Measurements from ENCODE around the gene MSH3.

The MSH3 gene

DNA sequence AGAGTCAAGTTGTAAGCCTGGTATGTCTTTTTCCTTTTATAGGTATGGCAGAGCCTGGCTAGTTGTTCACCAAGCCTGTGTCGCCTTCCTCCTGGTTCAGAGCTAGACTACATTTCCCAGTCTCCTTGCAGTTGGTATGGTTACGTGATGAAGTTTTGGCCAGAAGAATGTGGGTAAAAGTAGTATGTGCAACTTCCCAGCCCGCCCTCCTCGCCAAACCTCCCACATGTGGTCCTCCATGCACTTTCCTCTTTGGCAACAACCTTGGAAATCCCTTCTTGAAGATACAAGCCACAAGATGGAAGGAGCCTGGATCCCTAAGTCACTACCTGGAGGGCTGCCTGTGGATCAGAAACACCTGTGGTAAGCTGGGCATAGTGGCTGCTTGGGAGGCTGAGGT lies 36.0 kb upstream of the MSH3 start:
- H3K79me2 ChIP-seq (ENCODE audit: control insufficient read depth, low read length) = no peaks in the 10 kb centered on the region
- H3K4me1 ChIP-seq (ENCODE audit: control insufficient read depth, low read length) = no peaks in the 10 kb centered on the region
- no peaks in the 10 kb centered on the region for H3K9me2 ChIP-seq (replicated peaks; ENCODE audit: control insufficient read depth, low read length)
- no peaks in the 10 kb centered on the region for H3F3A ChIP-seq (ENCODE audit: control insufficient read depth, insufficient read depth)
- no peaks in the 10 kb centered on the region for H3K36me3 ChIP-seq (ENCODE audit: control insufficient read depth, low read length)
- no peaks in the 10 kb centered on the region for H3K27me3 ChIP-seq (ENCODE audit: control insufficient read depth, low read length)
- H3K9me3 ChIP-seq (ENCODE audit: control insufficient read depth, insufficient read depth, low read length) = no peaks in the 10 kb centered on the region
- H3K4me2 ChIP-seq (ENCODE audit: low read length) = no peak overlapping the region
- H4K20me1 ChIP-seq (ENCODE audit: control insufficient read depth, insufficient read depth, low read depth, low read length) = no peaks in the 10 kb centered on the region
- TF ChIP-seq, protein P1, sequence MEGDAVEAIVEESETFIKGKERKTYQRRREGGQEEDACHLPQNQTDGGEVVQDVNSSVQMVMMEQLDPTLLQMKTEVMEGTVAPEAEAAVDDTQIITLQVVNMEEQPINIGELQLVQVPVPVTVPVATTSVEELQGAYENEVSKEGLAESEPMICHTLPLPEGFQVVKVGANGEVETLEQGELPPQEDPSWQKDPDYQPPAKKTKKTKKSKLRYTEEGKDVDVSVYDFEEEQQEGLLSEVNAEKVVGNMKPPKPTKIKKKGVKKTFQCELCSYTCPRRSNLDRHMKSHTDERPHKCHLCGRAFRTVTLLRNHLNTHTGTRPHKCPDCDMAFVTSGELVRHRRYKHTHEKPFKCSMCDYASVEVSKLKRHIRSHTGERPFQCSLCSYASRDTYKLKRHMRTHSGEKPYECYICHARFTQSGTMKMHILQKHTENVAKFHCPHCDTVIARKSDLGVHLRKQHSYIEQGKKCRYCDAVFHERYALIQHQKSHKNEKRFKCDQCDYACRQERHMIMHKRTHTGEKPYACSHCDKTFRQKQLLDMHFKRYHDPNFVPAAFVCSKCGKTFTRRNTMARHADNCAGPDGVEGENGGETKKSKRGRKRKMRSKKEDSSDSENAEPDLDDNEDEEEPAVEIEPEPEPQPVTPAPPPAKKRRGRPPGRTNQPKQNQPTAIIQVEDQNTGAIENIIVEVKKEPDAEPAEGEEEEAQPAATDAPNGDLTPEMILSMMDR (IDR thresholded peaks at IDR 0.05; ENCODE audit: low read depth, low read length, poor library complexity, severe bottlenecking) = no peak
- TF ChIP-seq EZH2phosphoT487 (IDR thresholded peaks at IDR 0.05; ENCODE audit: borderline replicate concordance, low read length) = no peak
- no peak overlapping the region for H3K27ac ChIP-seq (ENCODE audit: low read depth, low read length)
- no peak overlapping the region for H3K4me3 ChIP-seq (ENCODE audit: low read length)

DNA sequence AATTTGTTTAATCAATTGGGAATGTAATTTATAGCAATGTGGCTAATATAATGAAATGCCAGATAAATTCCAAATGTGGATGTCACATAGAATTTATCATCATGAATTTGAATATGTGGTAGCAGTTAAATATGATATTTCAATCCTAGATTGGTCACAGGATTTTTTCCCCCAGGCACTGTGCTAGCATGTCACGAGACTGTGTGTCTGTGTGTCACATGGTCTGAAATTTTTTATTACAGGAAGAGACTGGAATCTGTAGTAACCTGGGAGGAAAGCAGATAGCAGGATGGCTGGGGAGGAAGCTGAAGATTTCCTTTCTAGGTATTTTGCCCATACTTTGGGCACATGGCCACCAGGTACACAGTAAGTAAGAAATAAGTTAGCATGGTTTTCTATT lies 35.4 kb upstream of the MSH3 start:
- no peak overlapping the region for H3K27ac ChIP-seq (ENCODE audit: low read depth, low read length)
- no peak for TF ChIP-seq EZH2phosphoT487 (IDR thresholded peaks at IDR 0.05; ENCODE audit: borderline replicate concordance, low read length)
- TF ChIP-seq, protein P1 (IDR thresholded peaks at IDR 0.05; ENCODE audit: low read depth, low read length, poor library complexity, severe bottlenecking) = no peak
- no peaks in the 10 kb centered on the region for H3K36me3 ChIP-seq (ENCODE audit: control insufficient read depth, low read length)
- no peaks in the 10 kb centered on the region for H3K79me2 ChIP-seq (ENCODE audit: control insufficient read depth, low read length)
- H4K20me1 ChIP-seq (ENCODE audit: control insufficient read depth, insufficient read depth, low read depth, low read length) = no peaks in the 10 kb centered on the region
- no peak overlapping the region for H3K4me2 ChIP-seq (ENCODE audit: low read length)
- H3K27me3 ChIP-seq (ENCODE audit: control insufficient read depth, low read length) = no peaks in the 10 kb centered on the region
- no peaks in the 10 kb centered on the region for H3K9me3 ChIP-seq (ENCODE audit: control insufficient read depth, insufficient read depth, low read length)
- no peaks in the 10 kb centered on the region for H3K4me1 ChIP-seq (ENCODE audit: control insufficient read depth, low read length)
- H3F3A ChIP-seq (ENCODE audit: control insufficient read depth, insufficient read depth) = no peaks in the 10 kb centered on the region
- H3K4me3 ChIP-seq (ENCODE audit: low read length) = no peak overlapping the region
- H3K9me2 ChIP-seq (replicated peaks; ENCODE audit: control insufficient read depth, low read length) = no peaks in the 10 kb centered on the region

DNA sequence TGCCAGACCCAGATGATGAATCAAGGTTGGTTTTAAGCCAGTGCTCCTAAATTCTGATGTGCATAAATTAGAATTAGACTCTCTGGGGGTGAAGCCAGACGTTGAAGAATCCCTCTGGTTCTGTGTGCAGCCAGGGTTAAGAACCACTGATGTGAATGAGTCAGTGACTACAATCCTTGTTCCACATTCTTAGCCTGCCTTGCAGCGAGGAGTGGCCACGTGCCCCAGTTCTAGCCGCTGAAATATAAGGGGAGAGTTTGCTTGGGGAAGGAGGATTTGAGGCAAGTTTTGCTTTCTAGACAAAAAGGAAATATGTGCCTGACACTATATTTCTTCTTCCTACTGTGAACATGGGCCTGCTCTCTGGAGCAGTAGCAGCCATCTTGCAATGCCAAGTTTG lies 34.2 kb upstream of the MSH3 start:
- TF ChIP-seq EZH2phosphoT487 (IDR thresholded peaks at IDR 0.05; ENCODE audit: borderline replicate concordance, low read length) = no peak
- H3K79me2 ChIP-seq (ENCODE audit: control insufficient read depth, low read length) = no peaks in the 10 kb centered on the region
- H3K4me1 ChIP-seq (ENCODE audit: control insufficient read depth, low read length) = no peaks in the 10 kb centered on the region
- no peaks in the 10 kb centered on the region for H3K9me3 ChIP-seq (ENCODE audit: control insufficient read depth, insufficient read depth, low read length)
- H3K27me3 ChIP-seq (ENCODE audit: control insufficient read depth, low read length) = no peaks in the 10 kb centered on the region
- H4K20me1 ChIP-seq (ENCODE audit: control insufficient read depth, insufficient read depth, low read depth, low read length) = no peaks in the 10 kb centered on the region
- H3K4me2 ChIP-seq (ENCODE audit: low read length) = no peak overlapping the region
- H3K36me3 ChIP-seq (ENCODE audit: control insufficient read depth, low read length) = no peaks in the 10 kb centered on the region
- H3K27ac ChIP-seq (ENCODE audit: low read depth, low read length) = no peak overlapping the region
- H3K4me3 ChIP-seq (ENCODE audit: low read length) = no peak overlapping the region
- H3F3A ChIP-seq (ENCODE audit: control insufficient read depth, insufficient read depth) = no peaks in the 10 kb centered on the region
- no peaks in the 10 kb centered on the region for H3K9me2 ChIP-seq (replicated peaks; ENCODE audit: control insufficient read depth, low read length)

DNA sequence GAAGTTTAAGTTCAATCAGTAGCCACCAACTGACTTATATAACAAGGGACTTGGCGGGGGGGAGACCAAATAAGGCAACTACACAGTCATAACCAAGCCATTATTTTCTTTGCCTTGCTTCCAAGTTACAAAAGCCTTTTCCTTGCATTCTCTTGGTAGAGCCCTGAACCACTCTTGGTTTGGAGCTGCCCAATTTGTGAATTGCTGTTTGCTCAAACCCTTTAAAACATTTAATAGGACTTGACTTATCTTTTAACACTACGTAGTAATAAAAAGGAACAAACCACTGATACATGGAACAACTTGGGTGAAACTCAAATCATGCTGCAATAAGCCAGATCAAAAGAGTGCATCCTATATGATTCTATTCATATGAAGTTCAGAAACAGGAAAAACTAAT lies 31.7 kb upstream of the MSH3 start:
- TF ChIP-seq, protein P1 (IDR thresholded peaks at IDR 0.05; ENCODE audit: low read depth, low read length, poor library complexity, severe bottlenecking) = no peak
- no peak for TF ChIP-seq EZH2phosphoT487 (IDR thresholded peaks at IDR 0.05; ENCODE audit: borderline replicate concordance, low read length)
- no peak overlapping the region for H3K27ac ChIP-seq (ENCODE audit: low read depth, low read length)
- H3K79me2 ChIP-seq (ENCODE audit: control insufficient read depth, low read length) = no peaks in the 10 kb centered on the region
- H3K27me3 ChIP-seq (ENCODE audit: control insufficient read depth, low read length) = no peaks in the 10 kb centered on the region
- H3K4me2 ChIP-seq (ENCODE audit: low read length) = no peak overlapping the region
- H3F3A ChIP-seq (ENCODE audit: control insufficient read depth, insufficient read depth) = peaks cover 5% of the 10 kb centered on the region; the same call in 1 of the 2 replicates
- no peaks in the 10 kb centered on the region for H3K4me1 ChIP-seq (ENCODE audit: control insufficient read depth, low read length)
- no peak overlapping the region for H3K4me3 ChIP-seq (ENCODE audit: low read length)
- no peaks in the 10 kb centered on the region for H3K9me3 ChIP-seq (ENCODE audit: control insufficient read depth, insufficient read depth, low read length)
- no peaks in the 10 kb centered on the region for H4K20me1 ChIP-seq (ENCODE audit: control insufficient read depth, insufficient read depth, low read depth, low read length)
- no peaks in the 10 kb centered on the region for H3K9me2 ChIP-seq (replicated peaks; ENCODE audit: control insufficient read depth, low read length)
- no peaks in the 10 kb centered on the region; the same call in 1 of the 2 replicates for H3K36me3 ChIP-seq (ENCODE audit: control insufficient read depth, low read length)
